Measurements from ENCODE around the gene FBXW8. TPM values are rescaled to one million over a fixed set of nuclear protein-coding genes. Genes with fewer than 3 reads are reported as not detected.

FBXW8 gene
- total RNA-seq, 1 donor from 2014 or later: 40.0 TPM

DNA sequence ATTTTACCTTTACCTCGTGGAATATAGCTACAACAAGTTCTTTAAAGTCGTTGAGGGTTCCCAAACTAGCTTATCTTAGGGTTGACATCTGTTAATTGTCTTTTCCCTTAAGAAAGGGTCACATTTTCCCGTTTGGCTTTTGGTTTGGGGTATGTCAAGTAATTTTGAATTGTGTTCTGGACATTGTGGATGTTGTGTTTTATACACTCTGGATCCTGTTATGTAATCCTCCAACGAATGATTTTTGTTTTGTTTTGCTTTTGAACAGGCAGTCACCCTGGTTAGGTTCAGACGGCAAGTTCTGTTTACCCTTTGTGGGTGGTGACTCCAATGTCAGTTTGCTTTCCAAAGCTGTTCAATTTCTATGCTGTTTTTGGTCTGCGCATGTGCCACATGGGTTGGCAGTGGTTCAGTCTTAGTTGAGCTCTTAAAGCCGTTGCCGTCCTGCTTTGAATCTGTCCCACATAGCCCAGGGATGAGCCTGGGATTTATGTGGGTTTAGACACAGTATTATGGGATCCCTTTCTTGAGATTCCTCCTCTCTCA lies 103.7 kb downstream of the FBXW8 start:
- Mint-ChIP-seq H3K4me3 (no peak overlapping the region), H3K4me1 (no peaks in the 10 kb centered on the region), H3K36me3 (peaks cover 63% of the 10 kb centered on the region), H3K27me3 (ENCODE audit: low read depth) (no peaks in the 10 kb centered on the region), H3K9me3 (peaks cover 40% of the 10 kb centered on the region), H3K27ac (no peak overlapping the region)
- no peak for DNase-seq (ENCODE audit: low spot score in 2 of 2, unreplicated experiment in 2 of 2)
- TF ChIP-seq, protein P1, sequence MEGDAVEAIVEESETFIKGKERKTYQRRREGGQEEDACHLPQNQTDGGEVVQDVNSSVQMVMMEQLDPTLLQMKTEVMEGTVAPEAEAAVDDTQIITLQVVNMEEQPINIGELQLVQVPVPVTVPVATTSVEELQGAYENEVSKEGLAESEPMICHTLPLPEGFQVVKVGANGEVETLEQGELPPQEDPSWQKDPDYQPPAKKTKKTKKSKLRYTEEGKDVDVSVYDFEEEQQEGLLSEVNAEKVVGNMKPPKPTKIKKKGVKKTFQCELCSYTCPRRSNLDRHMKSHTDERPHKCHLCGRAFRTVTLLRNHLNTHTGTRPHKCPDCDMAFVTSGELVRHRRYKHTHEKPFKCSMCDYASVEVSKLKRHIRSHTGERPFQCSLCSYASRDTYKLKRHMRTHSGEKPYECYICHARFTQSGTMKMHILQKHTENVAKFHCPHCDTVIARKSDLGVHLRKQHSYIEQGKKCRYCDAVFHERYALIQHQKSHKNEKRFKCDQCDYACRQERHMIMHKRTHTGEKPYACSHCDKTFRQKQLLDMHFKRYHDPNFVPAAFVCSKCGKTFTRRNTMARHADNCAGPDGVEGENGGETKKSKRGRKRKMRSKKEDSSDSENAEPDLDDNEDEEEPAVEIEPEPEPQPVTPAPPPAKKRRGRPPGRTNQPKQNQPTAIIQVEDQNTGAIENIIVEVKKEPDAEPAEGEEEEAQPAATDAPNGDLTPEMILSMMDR (IDR thresholded peaks at IDR 0.05; ENCODE audit: unreplicated experiment): no peak

DNA sequence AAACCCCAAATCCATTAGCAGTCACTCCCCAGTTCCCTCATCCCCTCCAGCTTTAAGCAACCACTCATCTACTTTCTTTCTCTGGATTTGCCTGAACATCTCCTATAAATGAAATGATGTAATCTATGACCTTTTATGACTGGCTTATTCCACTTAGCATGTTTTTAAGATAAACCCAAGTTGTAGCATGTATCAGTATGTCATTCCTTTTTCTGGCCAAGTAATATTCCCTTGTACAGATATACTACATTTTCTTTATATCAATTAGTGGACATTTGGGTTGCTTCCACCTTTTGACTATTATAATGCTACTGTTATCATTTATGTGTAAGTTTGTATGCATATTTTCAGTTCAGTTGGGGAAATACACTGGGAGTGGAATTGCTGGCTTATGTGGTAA lies 105.1 kb downstream of the FBXW8 start:
- Mint-ChIP-seq H3K4me1 (no peaks in the 10 kb centered on the region), H3K27ac (no peak overlapping the region), H3K36me3 (peaks cover 62% of the 10 kb centered on the region), H3K27me3 (ENCODE audit: low read depth) (no peaks in the 10 kb centered on the region), H3K9me3 (peaks cover 40% of the 10 kb centered on the region), H3K4me3 (no peak overlapping the region)
- no peak for DNase-seq (ENCODE audit: low spot score in 2 of 2, unreplicated experiment in 2 of 2)
- TF ChIP-seq, protein P1 (IDR thresholded peaks at IDR 0.05; ENCODE audit: unreplicated experiment): no peak

DNA sequence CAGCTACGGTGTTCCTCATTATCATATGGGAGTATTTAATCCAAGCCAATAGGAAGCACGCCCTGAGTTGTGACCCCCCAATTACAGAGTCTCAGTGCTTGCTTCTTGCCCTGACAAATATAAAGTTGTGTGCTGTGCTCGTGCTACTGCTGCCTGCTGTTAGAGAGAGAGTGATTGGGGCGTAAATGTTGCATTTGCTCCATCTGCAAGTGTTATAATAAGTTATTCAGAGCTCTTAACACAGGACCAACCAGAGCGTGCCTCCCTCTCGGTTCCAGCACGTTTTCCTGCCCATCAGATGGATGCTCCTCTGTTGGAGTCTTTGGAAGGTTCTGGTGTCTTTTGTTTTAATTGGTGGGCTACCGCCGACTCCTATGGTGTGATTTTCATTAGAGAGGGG lies 107.1 kb downstream of the FBXW8 start:
- Mint-ChIP-seq H3K27ac (no peak overlapping the region), H3K4me1 (no peaks in the 10 kb centered on the region), H3K36me3 (peaks cover 52% of the 10 kb centered on the region), H3K4me3 (no peak overlapping the region), H3K9me3 (peaks cover 34% of the 10 kb centered on the region), H3K27me3 (ENCODE audit: low read depth) (no peaks in the 10 kb centered on the region)
- TF ChIP-seq, protein P1 (IDR thresholded peaks at IDR 0.05; ENCODE audit: unreplicated experiment): no peak
- no peak for DNase-seq (ENCODE audit: low spot score in 2 of 2, unreplicated experiment in 2 of 2)

DNA sequence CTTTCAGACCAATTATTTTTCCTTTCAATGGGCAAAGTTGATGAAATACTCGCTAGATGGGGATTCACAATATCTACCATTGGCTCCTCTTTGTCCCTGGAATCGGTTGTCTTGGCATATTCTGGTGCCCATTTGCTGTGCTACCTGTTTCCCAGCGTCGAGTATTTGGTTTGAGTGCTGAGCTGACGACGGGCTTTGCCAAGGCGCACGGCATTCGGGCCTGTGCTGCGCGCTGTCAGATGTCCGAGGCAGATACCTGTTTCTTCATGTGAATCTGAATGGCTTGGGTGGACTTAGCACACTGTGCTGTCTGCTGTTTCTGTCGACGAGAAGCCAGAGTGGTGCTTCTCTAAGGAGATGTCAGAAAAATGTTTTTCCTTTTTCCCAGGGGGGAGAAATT lies 107.5 kb downstream of the FBXW8 start:
- Mint-ChIP-seq H3K36me3 (peaks cover 47% of the 10 kb centered on the region), H3K4me3 (no peak overlapping the region), H3K27me3 (ENCODE audit: low read depth) (no peaks in the 10 kb centered on the region), H3K4me1 (no peaks in the 10 kb centered on the region), H3K9me3 (peaks cover 29% of the 10 kb centered on the region), H3K27ac (no peak overlapping the region)
- DNase-seq (ENCODE audit: low spot score in 2 of 2, unreplicated experiment in 2 of 2): no peak
- TF ChIP-seq, protein P1 (IDR thresholded peaks at IDR 0.05; ENCODE audit: unreplicated experiment): no peak

DNA sequence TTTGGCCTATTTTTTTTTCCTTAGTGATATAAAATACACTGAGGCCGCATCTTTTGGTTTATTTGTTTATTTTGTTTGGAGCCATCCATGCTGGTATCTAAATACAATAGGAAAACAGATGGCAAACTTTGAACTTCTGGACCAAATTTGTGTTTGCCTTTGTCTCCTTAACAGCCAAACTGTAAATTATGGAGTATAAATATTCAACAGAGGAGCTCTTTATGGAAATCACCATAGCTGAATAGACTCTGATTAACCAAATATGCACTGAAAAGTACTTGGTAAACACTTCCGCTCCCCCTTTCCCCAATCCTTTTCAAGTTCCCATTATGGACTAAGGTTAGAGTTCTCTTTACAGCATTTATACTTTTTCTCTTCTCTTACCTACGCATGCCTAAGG lies 107.9 kb downstream of the FBXW8 start:
- no peak for DNase-seq (ENCODE audit: low spot score in 2 of 2, unreplicated experiment in 2 of 2)
- no peak overlapping the region for H3K27ac Mint-ChIP-seq
- no peaks in the 10 kb centered on the region for H3K27me3 Mint-ChIP-seq (ENCODE audit: low read depth)
- H3K36me3 Mint-ChIP-seq: peaks cover 46% of the 10 kb centered on the region
- H3K9me3 Mint-ChIP-seq: peaks cover 28% of the 10 kb centered on the region
- H3K4me1 Mint-ChIP-seq: no peaks in the 10 kb centered on the region
- TF ChIP-seq, protein P1 (IDR thresholded peaks at IDR 0.05; ENCODE audit: unreplicated experiment): no peak
- no peak overlapping the region for H3K4me3 Mint-ChIP-seq

DNA sequence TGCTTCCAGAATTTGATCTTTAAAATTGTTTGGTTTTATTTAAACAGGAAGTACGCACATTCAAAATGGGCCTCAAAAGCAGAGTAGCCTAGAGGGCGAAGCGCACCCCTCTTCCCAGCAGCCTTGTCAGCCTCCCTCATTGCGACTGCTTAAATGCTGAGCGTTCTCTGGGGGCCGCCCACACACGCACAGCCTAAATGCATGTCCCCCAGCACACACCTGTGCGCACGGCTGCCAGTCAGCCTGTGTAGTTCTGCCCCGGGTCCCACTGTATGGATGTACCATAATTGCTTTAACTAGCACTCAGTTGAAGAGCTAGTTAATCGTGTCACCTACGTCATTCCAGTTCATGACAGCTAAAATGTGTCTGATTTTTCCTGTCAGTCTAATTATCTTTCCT lies 109.1 kb downstream of the FBXW8 start:
- H3K27ac Mint-ChIP-seq: no peak overlapping the region
- H3K36me3 Mint-ChIP-seq: peaks cover 34% of the 10 kb centered on the region
- H3K9me3 Mint-ChIP-seq: peaks cover 16% of the 10 kb centered on the region
- no peaks in the 10 kb centered on the region for H3K4me1 Mint-ChIP-seq
- no peak overlapping the region for H3K4me3 Mint-ChIP-seq
- no peaks in the 10 kb centered on the region for H3K27me3 Mint-ChIP-seq (ENCODE audit: low read depth)
- DNase-seq (ENCODE audit: low spot score in 2 of 2, unreplicated experiment in 2 of 2): peak in 1 of 2 experiments; percentile 9
- TF ChIP-seq, protein P1 (IDR thresholded peaks at IDR 0.05; ENCODE audit: unreplicated experiment): no peak
